ENCODE measurements around the gene NTRK2. TPM values are rescaled to one million over a fixed set of nuclear protein-coding genes. Genes with fewer than 3 reads are reported as not detected.
A peak's percentile ranks its signal among the peaks of the same experiment; 100 is the strongest.

NTRK2 gene
- total RNA-seq, 2 experiments from 2014 or later = 0.06 TPM; not detected in 1

GRCh38 chr9:84697042-84697441 is 27.5 kb downstream of the NTRK2 start:
- TF ChIP-seq EZH2phosphoT487 (IDR thresholded peaks at IDR 0.05; ENCODE audit: borderline replicate concordance, low read depth, low read length) (no peak), CTCF (conservative IDR thresholded peaks at IDR 0.05; ENCODE audit: low read length) (no peak)
- Histone ChIP-seq H3K4me1 (ENCODE audit: insufficient read depth, low read length, poor library complexity, severe bottlenecking) (no peaks in the 10 kb centered on the region), H3K27ac (ENCODE audit: low read depth, low read length, poor library complexity, severe bottlenecking) (no peak overlapping the region), H3K4me3 (ENCODE audit: low read depth, low read length, poor library complexity, severe bottlenecking) (no peak overlapping the region), H3K9me2 (ENCODE audit: insufficient read depth, low read length) (no peaks in the 10 kb centered on the region), H2AFZ (ENCODE audit: low read length) (no peak overlapping the region), H3K36me3 (ENCODE audit: insufficient read depth, low read length) (no peaks in the 10 kb centered on the region), H3K4me2 (ENCODE audit: low read length) (no peak overlapping the region), H3K9me3 (ENCODE audit: low read length) (no peaks in the 10 kb centered on the region), H3K79me2 (ENCODE audit: insufficient read depth, low read depth, low read length) (no peaks in the 10 kb centered on the region), H4K20me1 (ENCODE audit: insufficient read depth, low read length) (no peaks in the 10 kb centered on the region)
- ChIA-PET CTCF (ENCODE audit: unreplicated experiment) (no interaction called here), POLR2A (interaction anchor here (0.9 kb wide), 1 partner anchor 1688 kb away, joined by 6 read pairs; no protein-coding TSS in a partner anchor)
- intact Hi-C loops (cut with micrococcal nuclease; ENCODE audit: unreplicated experiment) = no loop called here
- no TSS peak for BruUV-seq (replicated peaks)
- no peak for DNase-seq (ENCODE audit: low spot score)

- H3K79me2 ChIP-seq (ENCODE audit: insufficient read depth, low read depth, low read length) = no peaks in the 10 kb centered on the region
- H3K27ac ChIP-seq (ENCODE audit: low read depth, low read length, poor library complexity, severe bottlenecking) = no peak overlapping the region
- no peaks in the 10 kb centered on the region for H4K20me1 ChIP-seq (ENCODE audit: insufficient read depth, low read length)
- no peaks in the 10 kb centered on the region for H3K9me2 ChIP-seq (ENCODE audit: insufficient read depth, low read length)
- H3K4me3 ChIP-seq (ENCODE audit: low read depth, low read length, poor library complexity, severe bottlenecking) = no peak overlapping the region
- no peaks in the 10 kb centered on the region for H3K36me3 ChIP-seq (ENCODE audit: insufficient read depth, low read length)
- no peak overlapping the region for H2AFZ ChIP-seq (ENCODE audit: low read length)
- ChIA-PET CTCF (ENCODE audit: unreplicated experiment) (no interaction called here), POLR2A (interaction anchor here (0.9 kb wide), 1 partner anchor 1689 kb away, joined by 6 read pairs; no protein-coding TSS in a partner anchor)
- TF ChIP-seq EZH2phosphoT487 (IDR thresholded peaks at IDR 0.05; ENCODE audit: borderline replicate concordance, low read depth, low read length) (no peak), CTCF (conservative IDR thresholded peaks at IDR 0.05; ENCODE audit: low read length) (peak; percentile 70)
- BruUV-seq (replicated peaks) = no TSS peak
- no peak overlapping the region for H3K4me2 ChIP-seq (ENCODE audit: low read length)
- peak; percentile 22 for DNase-seq (ENCODE audit: low spot score)
- no peaks in the 10 kb centered on the region for H3K4me1 ChIP-seq (ENCODE audit: insufficient read depth, low read length, poor library complexity, severe bottlenecking)
- intact Hi-C loops (cut with micrococcal nuclease; ENCODE audit: unreplicated experiment) = no loop called here
- no peaks in the 10 kb centered on the region for H3K9me3 ChIP-seq (ENCODE audit: low read length)
Measured at GRCh38 chr9:84697509-84698114, 28.1 kb downstream of the NTRK2 start.

- TF ChIP-seq EZH2phosphoT487 (IDR thresholded peaks at IDR 0.05; ENCODE audit: borderline replicate concordance, low read depth, low read length) = no peak
- no peak for TF ChIP-seq CTCF (conservative IDR thresholded peaks at IDR 0.05; ENCODE audit: low read length)
- no peak for DNase-seq (ENCODE audit: low spot score)
- CTCF ChIA-PET (ENCODE audit: unreplicated experiment) = no interaction called here
- H3K79me2 ChIP-seq (ENCODE audit: insufficient read depth, low read depth, low read length) = no peaks in the 10 kb centered on the region
- intact Hi-C loops (cut with micrococcal nuclease; ENCODE audit: unreplicated experiment) = no loop called here
- no peaks in the 10 kb centered on the region for H3K9me3 ChIP-seq (ENCODE audit: low read length)
- no peak overlapping the region for H2AFZ ChIP-seq (ENCODE audit: low read length)
- no peaks in the 10 kb centered on the region for H3K4me1 ChIP-seq (ENCODE audit: insufficient read depth, low read length, poor library complexity, severe bottlenecking)
- BruUV-seq (replicated peaks) = no TSS peak
- H3K4me2 ChIP-seq (ENCODE audit: low read length) = no peak overlapping the region
- no peaks in the 10 kb centered on the region for H3K36me3 ChIP-seq (ENCODE audit: insufficient read depth, low read length)
- POLR2A ChIA-PET = no interaction called here
- no peaks in the 10 kb centered on the region for H3K9me2 ChIP-seq (ENCODE audit: insufficient read depth, low read length)
- no peak overlapping the region for H3K4me3 ChIP-seq (ENCODE audit: low read depth, low read length, poor library complexity, severe bottlenecking)
- H3K27ac ChIP-seq (ENCODE audit: low read depth, low read length, poor library complexity, severe bottlenecking) = no peak overlapping the region
- H4K20me1 ChIP-seq (ENCODE audit: insufficient read depth, low read length) = no peaks in the 10 kb centered on the region
Measured at GRCh38 chr9:84698323-84698722, 28.8 kb downstream of the NTRK2 start.

All from OCI-LY7 (cell line).